ENCODE data around the gene RBM20.

RBM20 gene

GRCh38 chr10:110848106-110848505, 204.0 kb downstream of the RBM20 start:
- Histone ChIP-seq H3K36me3 (ENCODE audit: insufficient read depth, insufficient read length, low read length) (no peaks in the 10 kb centered on the region), H3K4me1 (ENCODE audit: insufficient read depth, insufficient read length) (peaks cover 3% of the 10 kb centered on the region), H3K27me3 (ENCODE audit: insufficient read depth, insufficient read length) (no peaks in the 10 kb centered on the region), H3K9me3 (ENCODE audit: insufficient read depth, low read length) (no peaks in the 10 kb centered on the region), H3K9ac (ENCODE audit: insufficient read length, low read depth) (no peak overlapping the region), H3K4me3 (ENCODE audit: insufficient read length, low read depth) (no peak overlapping the region)
- DNase-seq (ENCODE audit: low read depth, low spot score), result no peak
- no peak for TF ChIP-seq ZNF274 (IDR thresholded peaks at IDR 0.05; ENCODE audit: low read depth, low read length)
- TF ChIP-seq YY1 (IDR thresholded peaks at IDR 0.05; ENCODE audit: insufficient read depth, insufficient read length), result no peak
- TF ChIP-seq SUZ12 (IDR thresholded peaks at IDR 0.05; ENCODE audit: extremely low read depth, insufficient read depth, insufficient read length), result no peak

DNA sequence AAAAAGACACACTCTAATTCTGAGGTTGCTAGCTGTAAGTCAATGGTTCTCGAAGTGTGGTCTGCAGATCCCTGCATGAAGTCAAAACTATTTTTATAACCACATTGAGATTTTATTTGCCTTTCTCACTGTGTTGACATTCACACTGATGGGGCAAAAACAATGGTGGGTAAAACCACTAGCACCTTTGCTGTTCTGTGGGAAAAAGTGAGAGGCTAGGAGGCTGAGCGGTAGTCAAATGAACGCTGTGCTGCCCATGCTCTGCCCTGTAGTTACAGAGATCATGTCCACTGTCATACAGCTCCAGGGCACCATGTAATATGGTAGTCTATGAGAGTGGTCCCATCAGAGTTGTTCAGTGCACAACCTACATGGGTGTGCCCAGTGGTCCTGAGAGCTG, 206.0 kb downstream of the RBM20 start:
- Histone ChIP-seq H3K4me3 (ENCODE audit: insufficient read length, low read depth) (no peak overlapping the region), H3K9me3 (ENCODE audit: insufficient read depth, low read length) (no peaks in the 10 kb centered on the region), H3K36me3 (ENCODE audit: insufficient read depth, insufficient read length, low read length) (no peaks in the 10 kb centered on the region), H3K9ac (ENCODE audit: insufficient read length, low read depth) (no peak overlapping the region), H3K4me1 (ENCODE audit: insufficient read depth, insufficient read length) (peaks cover 3% of the 10 kb centered on the region), H3K27me3 (ENCODE audit: insufficient read depth, insufficient read length) (no peaks in the 10 kb centered on the region)
- no peak for DNase-seq (ENCODE audit: low read depth, low spot score)
- no peak for TF ChIP-seq ZNF274 (IDR thresholded peaks at IDR 0.05; ENCODE audit: low read depth, low read length)
- TF ChIP-seq YY1 (IDR thresholded peaks at IDR 0.05; ENCODE audit: insufficient read depth, insufficient read length), result no peak
- no peak for TF ChIP-seq SUZ12 (IDR thresholded peaks at IDR 0.05; ENCODE audit: extremely low read depth, insufficient read depth, insufficient read length)

DNA sequence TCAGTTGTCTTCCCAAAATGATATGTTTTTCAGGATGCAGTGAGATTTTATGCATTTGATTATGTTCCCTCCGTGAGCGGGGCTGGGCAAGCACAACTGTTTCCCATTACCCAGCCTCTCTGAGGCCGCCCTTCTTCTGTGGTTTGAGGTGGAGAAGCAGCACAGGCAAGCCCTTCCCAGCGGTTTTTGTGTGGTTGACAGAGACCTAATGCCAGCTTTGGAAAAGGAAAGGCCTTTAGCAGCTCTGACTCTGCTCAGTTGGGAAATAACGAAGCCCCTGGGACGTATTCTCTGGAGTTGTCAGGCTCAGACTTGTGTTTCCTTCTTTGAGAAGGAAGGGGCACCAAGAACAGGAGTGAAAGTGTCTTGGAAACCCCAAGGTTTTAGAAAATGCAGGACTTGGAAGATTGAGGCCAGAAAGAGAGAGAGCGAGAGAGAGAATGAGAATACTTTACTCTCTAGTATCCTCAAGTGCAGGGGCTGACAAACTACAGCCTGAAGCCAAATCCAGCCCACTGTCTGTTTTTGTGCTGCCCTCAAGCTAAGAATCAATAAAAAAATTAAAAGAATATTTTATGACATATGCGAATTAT, 207.0 kb downstream of the RBM20 start:
- Histone ChIP-seq H3K9ac (ENCODE audit: insufficient read length, low read depth) (no peak overlapping the region), H3K4me1 (ENCODE audit: insufficient read depth, insufficient read length) (peaks cover 3% of the 10 kb centered on the region), H3K4me3 (ENCODE audit: insufficient read length, low read depth) (no peak overlapping the region)

GRCh38 chr10:110852255-110852896, 208.2 kb downstream of the RBM20 start:
- Histone ChIP-seq H3K27me3 (ENCODE audit: insufficient read depth, insufficient read length) (no peaks in the 10 kb centered on the region), H3K4me1 (ENCODE audit: insufficient read depth, insufficient read length) (peaks cover 3% of the 10 kb centered on the region), H3K9me3 (ENCODE audit: insufficient read depth, low read length) (no peaks in the 10 kb centered on the region), H3K4me3 (ENCODE audit: insufficient read length, low read depth) (no peak overlapping the region), H3K9ac (ENCODE audit: insufficient read length, low read depth) (no peak overlapping the region), H3K36me3 (ENCODE audit: insufficient read depth, insufficient read length, low read length) (no peaks in the 10 kb centered on the region)
- TF ChIP-seq ZNF274 (IDR thresholded peaks at IDR 0.05; ENCODE audit: low read depth, low read length), result no peak
- no peak for TF ChIP-seq SUZ12 (IDR thresholded peaks at IDR 0.05; ENCODE audit: extremely low read depth, insufficient read depth, insufficient read length)
- TF ChIP-seq YY1 (IDR thresholded peaks at IDR 0.05; ENCODE audit: insufficient read depth, insufficient read length), result no peak
- DNase-seq (ENCODE audit: low read depth, low spot score), result no peak

More for the DNA sequence above, 207.0 kb downstream of the RBM20 start:
- H3K27me3 ChIP-seq (ENCODE audit: insufficient read depth, insufficient read length), result no peaks in the 10 kb centered on the region
- no peaks in the 10 kb centered on the region for H3K9me3 ChIP-seq (ENCODE audit: insufficient read depth, low read length)
- TF ChIP-seq SUZ12 (IDR thresholded peaks at IDR 0.05; ENCODE audit: extremely low read depth, insufficient read depth, insufficient read length) (no peak), ZNF274 (IDR thresholded peaks at IDR 0.05; ENCODE audit: low read depth, low read length) (no peak), YY1 (IDR thresholded peaks at IDR 0.05; ENCODE audit: insufficient read depth, insufficient read length) (no peak)
- DNase-seq (ENCODE audit: low read depth, low spot score), result no peak
- H3K36me3 ChIP-seq (ENCODE audit: insufficient read depth, insufficient read length, low read length), result no peaks in the 10 kb centered on the region

GRCh38 chr10:110852947-110853346, 208.8 kb downstream of the RBM20 start:
- no peak overlapping the region for H3K9ac ChIP-seq (ENCODE audit: insufficient read length, low read depth)
- no peaks in the 10 kb centered on the region for H3K36me3 ChIP-seq (ENCODE audit: insufficient read depth, insufficient read length, low read length)
- peaks cover 3% of the 10 kb centered on the region for H3K4me1 ChIP-seq (ENCODE audit: insufficient read depth, insufficient read length)
- H3K9me3 ChIP-seq (ENCODE audit: insufficient read depth, low read length), result no peaks in the 10 kb centered on the region
- no peak for DNase-seq (ENCODE audit: low read depth, low spot score)
- H3K4me3 ChIP-seq (ENCODE audit: insufficient read length, low read depth), result no peak overlapping the region
- H3K27me3 ChIP-seq (ENCODE audit: insufficient read depth, insufficient read length), result no peaks in the 10 kb centered on the region
- no peak for TF ChIP-seq YY1 (IDR thresholded peaks at IDR 0.05; ENCODE audit: insufficient read depth, insufficient read length)
- no peak for TF ChIP-seq SUZ12 (IDR thresholded peaks at IDR 0.05; ENCODE audit: extremely low read depth, insufficient read depth, insufficient read length)
- no peak for TF ChIP-seq ZNF274 (IDR thresholded peaks at IDR 0.05; ENCODE audit: low read depth, low read length)

DNA sequence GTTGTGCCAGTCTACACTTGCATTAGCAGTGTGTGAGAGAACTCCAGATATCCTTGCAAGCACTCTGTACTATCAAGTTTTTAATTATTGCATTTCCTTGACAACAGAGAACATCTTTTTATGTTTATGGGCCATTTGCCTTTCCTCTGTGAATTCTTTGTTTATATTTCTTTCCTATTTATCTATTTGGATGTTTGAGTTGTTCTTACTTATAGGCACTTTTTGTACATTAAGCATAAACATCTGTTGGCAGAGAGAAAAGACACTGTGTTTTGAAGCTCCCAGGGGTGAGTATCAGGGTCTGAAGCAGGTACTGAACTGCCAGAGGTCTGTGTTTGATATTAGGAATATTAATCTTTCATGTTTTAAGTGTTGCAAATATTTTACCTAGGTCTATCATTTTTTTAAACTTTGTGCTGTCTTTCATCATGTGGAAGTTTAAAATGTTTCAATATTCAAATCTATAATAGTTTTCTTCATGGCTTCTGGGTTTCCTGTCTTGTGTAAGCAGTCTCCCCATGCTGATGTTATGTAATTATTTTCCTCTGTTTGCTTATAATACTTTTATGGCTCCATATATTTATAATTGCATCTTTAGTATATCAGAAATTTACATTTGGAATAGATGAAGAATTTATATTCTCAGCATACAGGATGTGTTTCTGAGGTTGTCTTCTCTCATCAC, 209.9 kb downstream of the RBM20 start:
- no peak overlapping the region for H3K9ac ChIP-seq (ENCODE audit: insufficient read length, low read depth)
- H3K4me3 ChIP-seq (ENCODE audit: insufficient read length, low read depth), result no peak overlapping the region
- no peaks in the 10 kb centered on the region for H3K36me3 ChIP-seq (ENCODE audit: insufficient read depth, insufficient read length, low read length)
- no peaks in the 10 kb centered on the region for H3K9me3 ChIP-seq (ENCODE audit: insufficient read depth, low read length)
- no peak for DNase-seq (ENCODE audit: low read depth, low spot score)
- no peaks in the 10 kb centered on the region for H3K27me3 ChIP-seq (ENCODE audit: insufficient read depth, insufficient read length)
- no peak for TF ChIP-seq SUZ12 (IDR thresholded peaks at IDR 0.05; ENCODE audit: extremely low read depth, insufficient read depth, insufficient read length)
- TF ChIP-seq ZNF274 (IDR thresholded peaks at IDR 0.05; ENCODE audit: low read depth, low read length), result no peak
- no peak for TF ChIP-seq YY1 (IDR thresholded peaks at IDR 0.05; ENCODE audit: insufficient read depth, insufficient read length)
- peaks cover 3% of the 10 kb centered on the region for H3K4me1 ChIP-seq (ENCODE audit: insufficient read depth, insufficient read length)

All from NT2/D1 (cell line).